Endothelial cell of hepatic sinusoid (primary cell): ENCODE measurements around the gene ASL.
"Not testable (repeated sequence)": the region's sequence is repeated elsewhere in the genome, so short reads cannot be mapped to it uniquely, and the experiment has no call there.

ENCODE experiments used
- in situ Hi-C: cut with HindIII; loops from 2 replicates; pipeline ENCODE4 v1.10.0; 2017; ENCODE audit warnings: low sequenced_read_pairs

The ASL gene

DNA sequence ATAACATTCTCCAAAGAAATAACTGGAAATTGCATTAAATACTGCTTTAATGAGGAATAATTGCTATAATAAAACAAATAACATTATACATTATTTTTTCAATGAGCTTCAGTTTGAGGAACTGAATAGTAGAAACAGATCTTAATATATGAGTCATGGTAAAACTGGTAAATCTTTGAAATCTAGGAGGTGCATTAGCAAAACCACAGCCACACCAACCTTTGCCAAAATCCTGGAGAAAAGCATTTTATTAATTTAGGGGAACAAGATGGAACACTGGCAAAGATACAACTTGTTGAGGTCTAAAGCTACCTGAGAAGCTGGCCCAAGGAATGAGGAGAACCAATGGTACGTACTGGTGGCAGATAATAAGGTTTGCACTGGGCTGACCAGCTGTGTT lies 5.4 kb upstream of the ASL start:
- in situ Hi-C loops = loop anchor here (5.0 to 25.0 kb wide), 2 partner anchors 38 to 783 kb away; no protein-coding TSS in a partner anchor

DNA sequence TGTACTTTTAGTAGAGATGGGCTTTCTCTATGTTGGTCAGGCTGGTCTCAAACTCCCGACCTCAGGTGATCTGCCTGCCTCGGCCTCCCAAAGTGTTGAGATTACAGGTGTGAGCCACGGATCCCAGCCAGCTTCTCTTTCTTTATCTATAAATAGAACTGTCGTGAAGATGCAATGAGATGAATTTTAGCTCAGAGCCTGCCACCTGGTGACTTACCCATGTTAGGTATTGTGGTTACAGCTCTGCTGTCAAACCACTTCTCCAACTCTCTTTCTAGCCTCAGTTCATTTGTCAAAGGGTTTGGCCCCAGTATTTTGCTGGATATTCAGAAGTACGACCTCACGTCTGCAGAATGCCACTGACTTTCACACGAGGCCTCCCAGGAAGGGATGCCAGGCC lies 3.4 kb upstream of the ASL start:
- in situ Hi-C loops = loop anchor here (5.0 to 25.0 kb wide), 2 partner anchors 40 to 785 kb away; no protein-coding TSS in a partner anchor

DNA sequence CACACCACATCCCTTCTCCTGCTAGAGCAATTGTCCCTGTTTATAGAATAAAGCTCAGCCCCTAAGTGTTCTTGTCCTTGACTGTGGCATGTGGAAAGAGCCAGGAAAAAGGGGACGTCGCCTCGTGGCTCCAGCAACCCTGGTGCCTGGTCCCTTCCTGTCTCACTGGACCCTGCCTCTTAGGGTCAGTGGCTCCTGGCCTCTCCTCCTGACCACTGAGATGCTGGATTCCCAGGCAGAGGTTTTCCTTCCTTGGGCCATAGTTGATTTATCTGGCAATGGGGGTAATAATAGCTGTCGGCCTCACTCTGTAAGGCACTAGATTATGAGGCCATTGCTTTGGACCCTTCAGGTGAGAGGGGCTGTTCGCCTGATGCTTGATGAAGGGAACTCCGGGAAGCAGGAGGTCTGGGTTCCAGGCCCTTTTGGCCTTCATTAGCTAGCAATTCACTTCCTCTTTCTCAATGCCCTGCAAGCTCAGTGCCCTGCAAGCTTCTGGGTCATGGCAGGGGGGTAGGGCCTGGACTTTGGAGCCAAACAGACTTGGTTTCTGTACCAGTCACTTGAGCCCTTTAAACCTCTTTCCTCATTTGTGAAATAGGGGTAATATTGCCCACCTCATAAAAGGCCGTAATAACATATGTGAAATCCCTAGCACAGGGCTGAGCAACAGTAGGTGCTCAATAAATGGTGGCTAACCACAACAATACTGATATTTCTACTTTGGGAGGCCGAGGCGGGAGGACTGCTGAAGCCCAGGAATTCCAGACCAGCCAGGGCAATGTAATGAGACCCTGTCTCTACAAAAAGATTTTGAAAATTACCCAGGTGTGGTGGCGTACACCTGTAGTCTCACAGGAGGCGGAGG lies 1.1 kb downstream of the ASL start:
- in situ Hi-C loops = no loop called here

DNA sequence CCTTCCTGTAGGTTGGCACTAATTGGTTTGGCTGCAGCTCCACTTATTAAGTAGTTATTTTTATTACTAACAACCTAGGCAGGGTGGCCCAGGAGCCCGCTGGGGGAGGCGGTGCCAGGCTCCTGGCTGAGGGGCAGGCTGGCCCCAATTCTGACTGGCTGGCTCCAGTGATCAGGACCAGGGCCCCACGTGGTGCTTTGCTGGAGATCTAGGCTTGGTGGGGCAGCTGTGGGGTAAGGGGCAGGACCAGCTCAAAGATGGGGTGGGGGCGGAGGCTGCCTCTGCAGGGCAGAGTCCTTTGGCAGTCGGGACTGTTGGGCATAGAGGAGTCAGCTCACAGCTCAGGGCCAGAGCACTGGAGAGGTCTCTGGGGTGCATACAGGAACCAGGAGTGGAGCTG lies 2.4 kb downstream of the ASL start:
- in situ Hi-C loops = no loop called here

DNA sequence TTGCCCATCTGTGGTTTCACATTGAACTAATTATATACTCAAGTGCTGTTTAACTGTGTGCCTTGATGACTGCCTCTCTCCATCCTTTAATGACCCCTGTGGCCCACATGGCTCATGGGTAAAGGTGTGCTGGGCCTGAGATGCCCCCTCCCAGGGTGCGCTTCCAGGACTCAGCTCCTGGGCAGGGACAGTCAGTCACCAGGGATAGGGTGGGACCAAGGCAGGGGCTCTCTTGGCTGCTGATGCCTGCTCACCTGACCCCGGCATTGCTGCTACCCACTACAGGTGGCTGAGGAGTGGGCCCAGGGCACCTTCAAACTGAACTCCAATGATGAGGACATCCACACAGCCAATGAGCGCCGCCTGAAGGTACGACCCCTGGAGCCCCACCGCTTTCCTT lies 6.5 kb downstream of the ASL start:
- in situ Hi-C loops = no loop called here

DNA sequence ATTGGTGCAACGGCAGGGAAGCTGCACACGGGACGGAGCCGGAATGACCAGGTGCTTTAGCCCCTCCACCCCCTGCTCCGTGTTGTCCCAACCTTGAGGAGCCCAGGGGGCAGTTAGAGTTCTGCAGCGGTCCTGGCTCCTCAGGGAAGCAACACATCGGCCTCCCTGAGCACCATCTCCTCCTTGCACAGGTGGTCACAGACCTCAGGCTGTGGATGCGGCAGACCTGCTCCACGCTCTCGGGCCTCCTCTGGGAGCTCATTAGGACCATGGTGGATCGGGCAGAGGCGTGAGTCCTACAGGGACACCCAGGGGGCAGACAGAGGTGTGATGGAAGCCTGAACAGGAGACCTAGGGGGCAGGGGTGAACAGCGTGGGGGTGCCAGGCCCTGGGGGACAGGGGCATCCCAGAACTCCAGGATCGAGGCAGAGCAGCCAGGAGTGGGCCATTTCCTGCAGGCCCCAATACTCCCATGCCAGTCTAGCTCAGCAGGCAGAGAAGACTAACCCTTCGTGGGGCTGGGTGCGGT lies 7.3 kb downstream of the ASL start:
- in situ Hi-C loops = no loop called here

DNA sequence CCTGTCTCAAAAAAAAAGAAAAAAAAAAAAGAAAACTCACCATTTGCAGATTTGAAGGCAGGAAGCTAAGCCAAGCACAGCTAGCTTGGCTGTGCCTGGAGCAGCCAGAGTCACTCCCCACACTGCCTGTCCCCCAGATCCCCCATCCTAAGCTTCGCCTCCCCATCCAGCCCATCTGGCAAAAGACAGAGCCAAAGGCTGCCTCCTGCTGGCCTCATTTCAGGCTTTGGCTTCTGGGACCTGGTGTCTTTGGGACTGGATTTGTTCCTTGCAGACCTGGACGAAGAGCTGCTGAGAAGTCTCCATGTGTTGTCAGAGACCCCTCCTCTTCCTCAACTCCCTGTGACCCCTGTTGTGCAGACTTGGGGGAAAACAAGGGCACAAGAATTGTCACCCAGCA lies 8.1 kb downstream of the ASL start:
- in situ Hi-C loops = no loop called here

DNA sequence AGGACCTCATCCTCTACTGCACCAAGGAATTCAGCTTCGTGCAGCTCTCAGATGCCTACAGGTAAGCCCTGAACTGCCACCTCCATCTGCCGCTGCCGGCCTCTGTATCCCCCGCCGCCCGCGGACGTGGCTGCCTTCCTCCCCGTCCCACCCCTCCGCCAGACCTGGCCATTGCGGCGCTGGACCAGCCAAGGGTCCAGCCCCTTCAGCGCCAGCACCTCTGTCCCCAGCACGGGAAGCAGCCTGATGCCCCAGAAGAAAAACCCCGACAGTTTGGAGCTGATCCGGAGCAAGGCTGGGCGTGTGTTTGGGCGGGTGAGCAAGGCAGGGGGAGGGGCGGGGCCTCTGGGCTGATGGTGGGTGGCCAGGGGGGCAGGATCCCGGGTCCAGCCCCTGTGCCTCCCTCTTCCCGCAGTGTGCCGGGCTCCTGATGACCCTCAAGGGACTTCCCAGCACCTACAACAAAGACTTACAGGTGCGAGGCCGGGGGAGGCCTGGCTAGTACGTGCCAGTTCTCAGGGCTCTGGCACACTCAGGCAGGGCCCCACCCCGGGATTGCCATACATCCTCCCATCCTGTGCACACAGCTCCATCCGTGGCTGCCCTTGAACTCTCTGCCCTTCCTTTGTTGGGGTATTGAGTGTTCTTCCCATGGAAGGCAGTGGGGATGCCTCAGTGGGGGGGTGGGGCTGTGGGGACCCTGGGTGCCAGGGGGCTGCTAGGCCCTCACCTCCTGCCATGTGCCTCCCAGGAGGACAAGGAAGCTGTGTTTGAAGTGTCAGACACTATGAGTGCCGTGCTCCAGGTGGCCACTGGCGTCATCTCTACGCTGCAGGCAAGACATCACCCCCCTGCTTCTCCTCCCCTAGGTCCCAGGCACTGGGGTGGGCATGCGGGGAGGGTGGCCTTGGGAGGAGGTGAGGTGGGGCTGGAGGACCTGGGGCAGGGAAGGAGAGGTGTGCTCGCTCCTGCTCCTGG lies 13.5 kb downstream of the ASL start:
- in situ Hi-C loops = no loop called here

DNA sequence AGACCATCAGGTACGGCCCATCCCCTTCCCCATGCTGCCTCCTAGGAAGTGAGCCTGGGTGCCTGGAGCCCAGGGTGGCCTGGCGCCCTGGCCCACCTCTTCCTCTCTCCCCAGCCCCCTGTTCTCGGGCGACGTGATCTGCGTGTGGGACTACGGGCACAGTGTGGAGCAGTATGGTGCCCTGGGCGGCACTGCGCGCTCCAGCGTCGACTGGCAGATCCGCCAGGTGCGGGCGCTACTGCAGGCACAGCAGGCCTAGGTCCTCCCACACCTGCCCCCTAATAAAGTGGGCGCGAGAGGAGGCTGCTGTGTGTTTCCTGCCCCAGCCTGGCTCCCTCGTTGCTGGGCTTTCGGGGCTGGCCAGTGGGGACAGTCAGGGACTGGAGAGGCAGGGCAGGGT lies 17.0 kb downstream of the ASL start:
- in situ Hi-C loops = no loop called here

DNA sequence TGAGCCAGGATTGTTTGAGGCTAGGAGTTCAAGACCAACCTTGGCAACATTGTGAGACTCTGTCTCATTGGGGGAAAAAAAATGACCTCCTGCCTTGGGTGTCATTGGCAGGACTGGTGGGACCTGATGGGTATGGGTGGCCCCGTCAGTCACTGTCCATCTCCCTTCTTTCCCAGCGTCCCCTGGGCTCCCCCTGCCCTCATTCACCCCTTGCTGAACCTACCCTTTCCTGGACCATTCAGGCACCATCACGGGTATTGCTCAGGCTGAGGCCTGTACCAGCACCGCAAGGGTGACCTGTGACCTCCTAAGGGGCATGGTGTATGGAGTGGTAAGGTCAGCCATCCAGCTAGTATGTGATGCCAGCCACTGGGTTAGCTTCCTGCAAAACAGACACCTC lies 19.4 kb downstream of the ASL start:
- in situ Hi-C loops = no loop called here

DNA sequence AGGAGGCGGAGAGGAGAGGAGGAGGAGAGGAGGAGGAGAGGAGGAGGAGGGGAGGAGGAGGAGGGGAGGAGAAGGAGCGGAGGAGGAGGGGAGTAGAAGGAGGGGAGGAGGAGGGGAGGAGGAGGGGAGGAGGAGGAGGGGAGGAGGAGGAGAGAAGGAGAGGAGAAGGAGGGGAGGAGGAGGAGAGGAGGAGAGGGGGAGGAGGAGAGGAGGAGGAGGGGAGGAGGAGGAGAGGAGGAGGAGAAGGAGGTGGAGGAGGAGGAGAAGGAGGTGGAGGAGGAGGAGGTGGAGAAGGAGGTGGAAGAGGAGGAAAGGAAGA lies 23.6 kb downstream of the ASL start:
- in situ Hi-C loops = no loop called here

DNA sequence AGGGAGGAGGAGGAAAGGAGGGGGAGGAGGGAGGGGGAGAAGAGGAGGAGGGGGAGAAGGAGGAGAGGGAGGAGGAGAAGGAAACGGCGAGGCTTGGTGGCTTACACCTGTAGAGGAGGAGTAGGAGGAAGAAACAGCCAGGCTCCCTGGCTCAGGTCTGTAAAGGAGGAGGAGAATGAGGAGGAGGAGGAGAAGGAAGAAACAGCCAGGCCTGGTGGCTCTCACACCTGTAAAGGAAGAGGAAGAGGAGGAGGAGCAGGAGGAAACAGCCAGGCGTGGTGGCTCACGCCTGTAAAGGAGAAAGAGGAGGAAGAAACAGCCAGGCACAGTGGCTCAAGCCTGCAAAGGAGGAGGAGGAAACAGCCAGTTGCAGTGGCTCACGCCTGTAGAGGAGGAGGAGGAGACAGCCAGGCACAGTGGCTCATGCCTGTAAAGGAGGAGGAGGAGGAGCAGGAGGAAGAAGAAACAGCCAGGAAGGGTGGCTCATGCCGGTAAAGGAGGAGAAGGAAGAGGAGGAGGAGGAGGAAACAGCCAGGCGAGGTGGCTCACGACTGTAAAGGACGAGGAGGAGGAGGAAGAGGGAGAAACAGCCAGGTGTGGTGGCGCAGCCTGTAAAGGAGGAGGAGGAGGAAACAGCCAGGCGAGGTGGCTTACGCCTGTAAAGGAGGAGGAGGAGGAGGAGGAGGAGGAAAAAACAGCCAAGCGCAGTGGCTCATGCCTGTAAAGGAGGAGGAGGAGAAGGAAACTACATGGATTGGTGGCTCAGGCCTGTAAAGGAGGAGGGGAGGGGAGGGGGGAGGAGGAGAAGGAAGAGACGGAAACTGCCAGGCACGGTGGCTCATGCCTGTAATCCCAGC lies 24.2 kb downstream of the ASL start:
- in situ Hi-C loops = no loop called here

DNA sequence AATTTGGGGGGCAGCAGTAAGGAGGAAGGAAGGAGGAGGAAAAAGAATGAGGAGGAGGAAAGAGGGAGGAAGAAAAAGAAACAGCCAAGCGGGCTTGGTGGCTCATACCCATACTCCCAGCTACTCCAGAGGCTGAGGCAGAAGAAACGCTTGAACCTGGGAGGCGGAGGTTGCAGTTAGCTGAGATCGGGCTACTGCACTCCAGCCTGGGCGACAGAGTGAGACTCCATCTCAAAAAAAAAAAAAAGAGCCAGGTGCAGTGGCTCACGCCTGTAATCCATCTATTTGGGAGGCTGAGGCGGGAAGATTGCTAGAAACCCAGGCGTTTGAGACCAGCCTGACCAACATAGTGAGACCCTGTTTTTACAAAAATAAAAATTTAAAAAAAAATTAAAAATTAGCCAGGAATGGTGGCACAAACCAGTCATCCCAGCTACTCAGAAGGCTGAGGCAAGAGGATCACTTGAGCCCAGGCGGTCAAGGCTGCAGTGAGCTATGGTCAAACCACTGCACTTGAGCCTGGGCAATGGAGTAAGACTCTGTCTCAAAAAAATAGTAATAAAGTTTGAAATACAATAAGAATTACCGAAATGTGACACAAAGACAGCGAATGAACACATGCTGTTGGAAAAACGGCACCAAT lies 24.9 kb downstream of the ASL start:
- in situ Hi-C loops = no loop called here

DNA sequence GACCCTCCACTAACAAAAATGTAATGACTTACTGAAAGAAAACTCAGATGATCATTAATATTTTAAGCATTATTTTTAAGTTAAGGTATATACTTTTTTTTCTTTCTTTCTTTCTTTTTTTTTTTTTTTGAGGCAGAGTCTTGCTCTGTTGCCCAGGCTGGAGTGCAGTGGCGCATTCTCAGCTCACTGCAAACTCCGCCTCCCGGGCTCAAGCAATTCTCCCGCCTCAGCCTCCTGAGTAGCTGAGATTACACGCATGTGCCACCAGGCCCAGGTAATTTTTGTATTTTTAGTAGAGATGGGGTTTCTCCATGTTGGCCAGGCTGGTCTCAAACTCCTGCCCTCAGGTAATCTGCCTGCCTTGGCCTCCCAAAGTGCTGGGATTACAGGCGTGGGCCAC lies 26.5 kb downstream of the ASL start:
- in situ Hi-C loops = not testable (repeated sequence)

DNA sequence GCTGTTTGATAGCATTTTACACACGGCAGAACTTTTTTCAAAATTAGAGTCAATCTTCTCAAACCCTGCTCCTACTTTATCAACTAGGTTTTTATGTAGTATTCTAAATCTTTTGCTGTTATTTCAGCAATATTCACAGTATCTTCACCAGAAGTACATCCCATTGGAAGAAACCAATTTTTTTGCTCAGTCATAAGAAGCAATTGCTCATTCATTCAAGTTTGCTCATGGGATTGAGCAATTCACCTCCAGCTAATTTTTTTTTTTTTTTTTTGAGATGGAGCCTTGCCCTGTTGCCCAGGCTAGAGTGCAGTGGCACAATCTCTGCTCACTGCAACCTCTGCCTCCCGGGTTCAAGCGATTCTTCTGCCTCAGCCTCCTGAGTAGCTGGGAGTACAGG lies 28.4 kb downstream of the ASL start:
- in situ Hi-C loops = not testable (repeated sequence)

DNA sequence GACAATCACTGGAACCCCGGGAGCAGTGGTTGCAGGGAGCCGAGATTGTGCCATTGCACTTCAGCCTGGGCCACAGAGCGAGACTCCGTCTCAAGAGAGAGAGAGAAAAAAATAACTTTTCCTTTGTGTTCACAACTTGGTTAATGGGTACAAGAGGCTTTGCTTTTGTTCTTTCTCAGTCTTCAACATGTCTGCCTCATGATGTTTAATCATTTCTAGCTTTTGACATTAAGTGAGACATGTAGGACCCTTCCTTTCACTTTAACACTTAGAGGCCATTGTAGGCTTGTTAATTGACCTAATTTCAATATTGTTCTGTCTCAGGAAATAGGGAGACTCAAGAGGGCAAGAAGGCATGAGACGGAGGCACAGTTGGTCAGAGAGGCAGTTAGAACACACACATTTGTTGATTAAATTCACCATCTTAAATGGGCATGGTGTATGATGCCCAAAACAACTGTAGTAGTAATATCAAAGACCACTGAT lies 29.7 kb downstream of the ASL start:
- in situ Hi-C loops = no loop called here

DNA sequence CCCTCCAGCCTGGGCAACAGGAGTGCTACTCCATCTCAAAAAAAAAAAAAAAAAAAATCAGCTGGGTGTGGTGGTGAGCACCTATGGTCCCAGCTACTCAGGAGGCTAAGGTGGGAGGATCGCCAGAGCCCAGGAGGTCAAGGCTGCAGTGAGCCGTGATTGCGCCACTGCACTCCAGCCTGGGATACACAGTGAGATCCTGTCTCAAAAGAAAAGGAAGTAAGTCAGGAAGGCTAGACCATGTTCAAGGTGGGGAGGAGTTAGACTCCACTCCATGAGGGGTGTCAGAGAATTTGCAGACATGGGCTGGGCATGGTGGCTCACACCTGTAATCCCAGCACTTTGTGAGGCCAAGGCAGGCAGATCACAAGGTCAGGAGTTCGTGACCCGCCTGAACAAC lies 32.8 kb downstream of the ASL start:
- in situ Hi-C loops = not testable (repeated sequence)

DNA sequence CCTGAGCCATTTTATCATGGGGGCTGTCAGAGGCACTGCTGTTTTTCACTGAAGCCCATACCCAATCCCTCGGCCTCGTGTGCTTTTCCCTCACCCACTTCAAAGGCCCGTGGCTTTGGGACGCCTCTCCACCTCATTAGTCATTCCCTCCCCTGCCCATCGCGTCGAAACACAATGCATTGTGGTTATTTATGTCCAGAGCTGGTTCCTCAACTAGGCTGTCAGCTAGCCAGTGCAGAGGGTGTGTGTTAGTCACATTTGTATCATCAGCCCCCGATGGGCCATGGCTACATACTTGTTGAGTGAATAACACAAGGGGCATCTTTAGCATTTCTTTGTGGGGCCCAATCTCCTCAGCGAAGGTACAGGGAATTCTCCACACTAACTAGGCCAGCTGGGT lies 35.2 kb downstream of the ASL start:
- in situ Hi-C loops = no loop called here

DNA sequence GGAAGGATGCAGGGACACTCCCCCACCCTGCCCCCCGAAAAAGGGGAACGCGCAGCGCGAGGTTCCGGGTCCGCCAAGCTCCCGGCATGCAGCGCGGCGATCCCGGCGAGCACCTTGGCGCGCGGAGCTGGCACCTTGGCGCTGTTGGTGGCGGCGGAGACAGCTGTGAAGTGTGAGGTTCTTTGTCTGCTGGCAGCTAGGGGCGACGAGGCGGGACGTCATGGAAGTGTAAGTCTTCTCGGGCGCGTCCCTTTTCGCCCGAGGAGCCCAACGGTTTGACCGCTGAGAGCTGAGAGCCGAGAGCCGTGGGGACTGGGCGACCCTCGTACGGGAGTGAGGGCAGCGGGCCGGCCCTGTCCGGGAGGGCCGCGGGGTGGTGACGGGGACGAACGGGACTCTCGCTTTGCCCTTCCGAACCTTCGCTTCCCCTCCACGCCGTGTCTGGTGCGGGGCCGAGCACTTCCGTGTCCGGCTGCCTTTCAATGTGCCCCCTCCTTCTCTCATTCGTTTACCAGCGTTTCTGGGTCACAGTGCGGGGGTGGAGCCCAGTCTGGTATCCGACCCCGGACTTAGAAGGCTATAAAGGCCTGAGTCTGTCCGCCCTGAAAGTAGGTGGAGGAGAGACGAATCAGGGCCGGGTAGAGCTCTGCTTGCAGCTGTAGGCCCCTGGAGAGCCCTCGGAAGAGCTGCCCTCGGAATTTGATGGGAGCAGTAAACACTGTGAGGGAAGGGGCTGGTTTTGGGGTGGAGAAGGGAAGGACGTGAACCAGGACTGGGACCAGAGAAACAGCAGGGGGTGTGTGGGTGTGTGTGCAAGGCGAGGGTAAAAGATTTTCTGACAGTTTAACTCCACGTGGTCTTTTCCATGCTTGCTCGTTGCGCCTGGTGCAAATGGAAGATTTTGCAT lies 39.4 kb downstream of the ASL start, which contains the start of gene CRCP:
Gene CRCP, plus strand, starts transcription at position 105 of the 907 bp plus-strand sequence. Its CDS starts 116 bp downstream, at position 221.
- in situ Hi-C loops = no loop called here
